Measurements from ENCODE around the gene RRAD.
A peak's percentile ranks its signal among the peaks of the same experiment; 100 is the strongest.
"Not testable (repeated sequence)": the region's sequence is repeated elsewhere in the genome, so short reads cannot be mapped to it uniquely, and the experiment has no call there.

RRAD gene, protein sequence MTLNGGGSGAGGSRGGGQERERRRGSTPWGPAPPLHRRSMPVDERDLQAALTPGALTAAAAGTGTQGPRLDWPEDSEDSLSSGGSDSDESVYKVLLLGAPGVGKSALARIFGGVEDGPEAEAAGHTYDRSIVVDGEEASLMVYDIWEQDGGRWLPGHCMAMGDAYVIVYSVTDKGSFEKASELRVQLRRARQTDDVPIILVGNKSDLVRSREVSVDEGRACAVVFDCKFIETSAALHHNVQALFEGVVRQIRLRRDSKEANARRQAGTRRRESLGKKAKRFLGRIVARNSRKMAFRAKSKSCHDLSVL

DNA sequence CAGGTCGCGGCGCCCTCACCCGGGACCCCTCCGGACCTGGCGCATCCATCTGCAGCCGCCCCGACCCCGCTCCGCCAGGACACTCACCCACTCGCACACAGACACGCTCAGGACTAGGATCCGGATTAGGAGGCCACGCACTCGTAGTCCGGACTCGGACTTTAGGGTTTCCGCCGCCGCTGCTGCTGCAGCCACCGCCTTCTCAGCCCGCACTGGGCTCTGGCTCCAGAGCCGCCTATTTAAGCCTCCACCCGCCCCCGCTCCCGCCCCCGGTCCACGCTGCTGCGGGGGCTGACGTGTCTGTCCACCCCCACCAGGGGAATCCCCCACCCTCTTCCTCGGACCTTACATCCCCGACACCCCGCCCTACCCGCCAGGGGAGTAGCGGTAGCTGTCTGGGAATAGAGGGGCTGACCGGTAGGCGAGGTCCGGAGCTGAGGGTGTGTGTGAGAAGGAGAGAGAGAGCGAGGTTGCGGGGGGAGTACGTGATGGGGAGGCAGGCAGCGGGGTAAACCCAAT, at the start of gene RRAD:
TSS of gene RRAD (minus strand) at position 214 of the 519 bp plus-strand sequence. CDS start 356 bp downstream, outside the sequence.
- no peak for DNase-seq

DNA sequence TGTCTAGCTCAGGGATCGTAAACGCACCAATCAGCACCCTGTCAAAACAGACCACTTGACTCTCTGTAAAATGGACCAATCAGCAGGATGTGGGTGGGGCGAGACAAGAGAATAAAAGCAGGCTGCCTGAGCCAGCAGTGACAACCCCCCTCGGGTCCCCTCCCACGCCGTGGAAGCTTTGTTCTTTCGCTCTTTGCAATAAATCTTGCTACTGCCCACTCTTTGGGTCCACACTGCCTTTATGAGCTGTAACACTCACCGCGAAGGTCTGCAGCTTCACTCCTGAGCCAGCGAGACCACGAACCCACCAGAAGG, 49.6 kb upstream of the RRAD start:
- not testable (repeated sequence) for DNase-seq

DNA sequence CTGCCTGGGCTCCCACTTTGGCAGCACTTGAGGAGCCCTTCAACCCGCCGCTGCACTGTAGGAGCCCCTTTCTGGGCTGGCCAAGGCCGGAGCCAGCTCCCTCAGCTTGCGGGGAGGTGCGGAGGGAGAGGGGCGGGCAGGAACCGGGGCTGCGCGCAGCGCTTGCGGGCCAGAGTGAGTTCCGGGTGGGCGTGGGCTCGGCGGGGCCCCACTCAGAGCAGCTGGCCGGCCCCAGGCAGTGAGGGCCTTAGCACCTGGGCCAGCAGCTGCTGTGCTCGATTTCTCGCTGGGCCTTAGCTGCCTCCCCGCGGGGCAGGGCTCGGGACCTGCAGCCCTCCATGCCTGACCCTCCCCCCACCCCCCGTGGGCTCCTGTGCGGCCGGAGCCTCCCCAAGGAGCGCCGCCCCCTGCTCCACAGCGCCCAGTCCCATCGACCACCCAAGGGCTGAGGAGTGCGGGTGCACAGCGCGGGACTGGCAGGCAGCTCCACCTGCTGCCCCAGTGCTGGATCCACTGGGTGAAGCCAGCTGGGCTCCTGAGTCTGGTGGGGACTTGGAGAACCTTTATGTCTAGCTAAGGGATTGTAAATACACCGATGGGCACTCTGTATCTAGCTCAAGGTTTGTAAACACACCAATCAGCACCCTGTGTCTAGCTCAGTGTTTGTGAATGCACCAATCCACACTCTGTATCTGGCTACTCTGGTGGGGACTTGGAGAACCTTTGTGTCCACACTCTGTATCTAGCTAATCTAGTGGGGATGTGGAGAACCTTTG, 49.0 kb upstream of the RRAD start:
- DNase-seq: not testable (repeated sequence)

DNA sequence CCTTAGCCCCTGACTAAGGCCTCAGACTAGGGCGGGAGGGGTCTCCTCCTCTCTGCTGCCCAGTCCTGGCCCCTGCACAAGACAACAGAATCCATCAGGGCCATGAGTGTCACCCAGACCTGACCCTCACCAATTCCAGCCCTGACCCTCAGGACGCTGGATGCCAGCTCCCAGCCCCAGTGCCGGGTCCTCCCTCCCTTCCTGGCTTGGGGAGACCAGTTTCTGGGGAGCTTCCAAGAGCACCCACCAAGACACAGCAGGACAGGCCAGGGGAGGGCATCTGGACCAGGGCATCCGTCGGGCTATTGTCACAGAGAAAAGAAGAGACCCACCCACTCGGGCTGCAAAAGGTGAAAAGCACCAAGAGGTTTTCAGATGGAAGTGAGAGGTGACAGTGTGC, 48.4 kb upstream of the RRAD start:
- no peak for DNase-seq

DNA sequence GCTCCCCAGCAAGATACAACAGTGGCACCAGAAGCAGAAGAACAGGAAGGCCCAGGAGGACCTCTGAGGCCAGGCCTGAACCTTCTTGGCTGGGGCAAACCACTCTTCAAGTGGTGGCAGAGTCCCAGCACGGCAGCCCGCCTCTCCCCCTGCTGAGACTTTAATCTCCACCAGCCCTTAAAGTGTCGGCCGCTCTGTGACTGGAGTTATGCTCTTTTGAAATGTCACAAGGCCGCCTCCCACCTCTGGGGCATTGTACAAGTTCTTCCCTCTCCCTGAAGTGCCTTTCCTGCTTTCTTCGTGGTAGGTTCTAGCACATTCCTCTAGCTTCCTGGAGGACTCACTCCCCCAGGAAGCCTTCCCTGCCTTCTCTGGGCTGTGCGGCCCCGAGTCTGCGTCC, 47.6 kb upstream of the RRAD start:
- no peak for DNase-seq

DNA sequence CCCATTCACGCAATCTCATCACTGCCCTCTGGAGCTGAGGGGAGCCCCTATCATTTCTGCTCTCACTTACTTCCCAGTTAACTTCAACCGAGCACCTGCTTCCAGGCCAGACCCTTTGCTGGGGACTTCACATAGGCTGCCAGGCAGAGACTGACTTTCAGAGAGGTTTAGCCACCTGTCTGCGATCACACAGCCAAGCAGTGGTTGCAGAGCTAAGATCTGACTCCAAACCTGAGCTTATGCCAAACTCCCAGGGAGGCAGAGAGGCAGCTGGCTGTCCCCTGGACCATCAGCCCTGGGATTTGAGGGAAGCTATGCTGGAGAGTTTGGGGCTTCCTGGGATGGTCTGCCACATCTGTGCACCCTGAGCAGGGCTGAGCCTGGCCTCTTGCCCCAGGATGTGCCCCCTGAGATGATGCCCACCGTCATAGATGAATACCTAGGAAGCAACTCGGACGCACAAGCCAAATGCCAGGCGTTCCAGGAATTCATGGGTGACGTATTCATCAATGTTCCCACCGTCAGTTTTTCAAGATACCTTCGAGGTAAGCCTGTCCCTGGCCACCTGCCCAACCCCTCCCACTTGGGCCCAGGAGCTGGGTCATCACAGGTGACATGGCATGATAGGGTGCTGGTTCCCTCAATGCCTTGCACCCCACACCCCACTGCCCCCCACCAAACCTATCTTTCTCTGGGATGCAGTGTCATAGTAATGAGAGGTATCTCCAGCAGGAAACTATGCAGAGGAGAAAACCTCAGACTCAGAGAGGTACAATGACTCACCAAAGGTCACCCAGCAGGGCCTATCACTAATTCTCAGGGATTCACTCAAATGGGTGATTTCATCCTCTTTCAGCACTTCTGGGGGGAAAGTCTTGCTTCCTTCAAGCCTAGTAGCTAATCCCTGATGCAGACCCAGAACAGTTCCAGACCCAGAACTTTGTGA, 45.7 kb upstream of the RRAD start:
- no peak for DNase-seq

DNA sequence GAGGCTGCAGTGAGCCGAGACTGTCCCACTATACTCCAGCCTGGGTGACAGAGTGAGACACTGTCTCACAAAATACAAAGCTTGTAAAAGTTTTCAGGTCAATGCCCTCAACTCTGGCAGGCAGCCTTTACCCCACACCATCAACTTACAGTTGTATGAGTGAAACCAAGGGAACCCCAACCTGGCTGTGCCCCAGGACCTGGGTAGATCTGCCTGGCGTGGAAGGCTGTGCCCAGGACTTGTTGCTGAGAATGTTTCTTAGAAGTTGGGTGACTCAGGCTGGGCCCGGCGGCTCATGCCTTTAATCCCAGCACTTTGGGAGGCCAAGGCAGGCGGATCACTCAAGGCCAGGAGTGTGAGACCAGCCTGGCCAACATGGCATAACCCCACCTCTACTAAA, 43.5 kb upstream of the RRAD start:
- DNase-seq: no peak

DNA sequence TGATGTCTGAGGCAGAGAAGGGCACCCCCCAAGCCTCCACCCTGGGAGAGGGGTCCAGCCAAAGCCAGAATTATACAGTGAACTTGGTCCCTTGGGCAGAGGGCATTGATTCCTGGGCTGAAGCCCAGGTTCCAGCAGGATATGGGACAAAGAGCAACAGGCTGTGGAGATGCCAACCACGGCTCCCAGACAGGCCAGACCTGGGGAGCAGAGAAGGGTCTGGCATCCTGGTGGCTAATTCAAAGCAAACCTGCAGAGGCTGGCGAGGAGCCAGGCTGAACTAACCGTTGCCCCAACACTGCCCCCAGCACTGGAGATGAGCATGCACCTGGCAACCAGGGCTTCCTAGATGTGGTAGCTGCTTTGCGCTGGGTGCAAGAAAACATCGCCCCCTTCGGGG, 38.7 kb upstream of the RRAD start:
- DNase-seq: no peak

DNA sequence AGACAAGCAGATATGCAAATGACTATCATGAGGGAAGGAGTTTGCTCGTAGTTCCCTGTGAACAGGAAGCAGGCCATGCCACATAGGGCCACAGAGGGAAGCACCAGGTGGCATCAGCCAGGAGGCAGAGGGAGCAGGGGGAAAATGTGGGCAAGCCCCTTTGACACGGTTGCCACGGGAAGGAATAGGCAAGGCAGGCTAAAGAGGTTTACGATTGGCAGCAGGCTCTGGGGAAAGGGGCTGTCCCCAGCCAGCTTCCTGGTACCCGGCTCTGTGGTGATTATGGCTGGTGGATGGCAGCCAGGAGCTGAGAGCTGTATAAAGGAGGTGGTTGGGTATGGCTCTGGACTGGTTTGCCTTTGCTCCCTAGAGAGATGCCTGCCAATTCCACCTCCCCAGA, 36.6 kb upstream of the RRAD start:
- DNase-seq: no peak

DNA sequence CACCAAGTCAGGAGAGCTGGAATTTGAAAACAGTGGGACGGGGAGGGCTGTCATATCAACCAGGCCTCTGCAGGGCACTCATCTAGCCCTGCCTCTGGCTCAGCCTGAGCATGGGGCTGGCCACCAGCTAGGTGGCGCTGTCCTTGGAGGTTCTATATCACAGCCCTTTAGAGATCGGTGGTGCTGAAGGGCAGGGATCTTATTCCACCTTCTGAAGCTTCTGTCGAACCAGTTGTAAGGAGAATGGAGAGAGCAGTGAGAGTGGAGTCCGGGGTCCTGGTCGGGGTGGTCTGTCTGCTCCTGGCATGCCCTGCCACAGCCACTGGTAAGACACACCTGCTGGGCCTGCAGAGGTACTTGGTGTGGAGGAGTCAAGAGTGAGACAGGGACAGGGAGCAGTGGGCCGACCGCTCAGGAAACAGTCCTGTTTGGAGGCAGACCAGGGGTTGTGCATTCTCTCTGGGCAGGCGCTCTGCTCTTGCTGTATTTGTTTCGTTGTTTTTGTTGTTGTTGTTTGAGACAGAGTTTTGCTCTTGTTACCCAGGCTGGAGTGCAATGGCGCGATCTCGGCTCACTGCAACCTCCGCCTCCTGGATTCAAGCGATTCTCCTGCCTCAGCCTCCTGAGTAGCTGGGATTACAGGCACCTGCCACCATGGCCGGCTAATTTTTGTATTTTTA, 35.9 kb upstream of the RRAD start, which contains the start of gene CES3:
TSS of gene CES3 (plus strand) at position 202 of the 680 bp plus-strand sequence. CDS start at position 244, 42 bp downstream.
- peak; percentile 24 for DNase-seq

DNA sequence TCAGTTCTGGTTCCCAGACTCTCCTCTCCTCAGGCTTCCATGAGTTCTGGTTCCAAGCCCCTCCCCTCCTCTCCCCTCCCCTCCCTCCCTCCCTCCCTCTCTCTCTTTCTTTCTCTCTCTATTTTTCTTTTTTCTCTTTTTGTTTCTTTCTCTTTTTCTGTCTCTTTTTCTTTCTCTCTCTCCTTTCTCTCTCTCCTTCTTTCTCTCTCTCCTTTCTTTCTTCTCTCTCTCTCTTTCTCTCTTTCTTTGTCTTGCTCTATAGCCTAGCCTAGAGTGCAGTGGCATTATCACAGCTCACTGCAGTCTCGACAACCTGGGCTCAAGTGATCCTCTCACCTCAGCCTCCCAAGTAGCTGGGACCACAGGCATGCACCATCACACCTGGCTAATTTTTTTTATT, 34.9 kb upstream of the RRAD start:
- no peak for DNase-seq

DNA sequence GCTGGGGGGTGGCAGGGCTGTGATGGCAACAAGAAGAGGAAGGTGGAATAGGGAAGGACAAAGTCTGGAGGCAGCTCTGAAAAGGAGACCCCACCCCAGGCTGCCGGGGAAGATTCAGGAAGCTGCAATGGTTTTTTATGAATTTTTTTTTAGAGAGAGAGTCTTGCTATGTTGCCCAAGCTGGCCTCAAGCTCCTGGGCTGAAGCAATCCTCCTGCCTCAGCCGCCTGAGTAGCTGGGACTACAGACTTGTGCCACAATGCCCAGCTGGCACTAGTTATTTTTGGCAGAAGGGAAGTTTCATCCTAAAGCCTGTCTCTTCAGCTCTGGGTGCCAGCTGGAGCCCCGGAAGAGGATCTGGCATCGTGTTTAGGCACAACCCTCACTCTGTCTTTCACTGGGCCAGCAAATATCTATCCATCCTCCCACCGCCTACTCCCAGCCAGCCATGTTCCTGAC, 34.4 kb upstream of the RRAD start:
- DNase-seq: no peak

DNA sequence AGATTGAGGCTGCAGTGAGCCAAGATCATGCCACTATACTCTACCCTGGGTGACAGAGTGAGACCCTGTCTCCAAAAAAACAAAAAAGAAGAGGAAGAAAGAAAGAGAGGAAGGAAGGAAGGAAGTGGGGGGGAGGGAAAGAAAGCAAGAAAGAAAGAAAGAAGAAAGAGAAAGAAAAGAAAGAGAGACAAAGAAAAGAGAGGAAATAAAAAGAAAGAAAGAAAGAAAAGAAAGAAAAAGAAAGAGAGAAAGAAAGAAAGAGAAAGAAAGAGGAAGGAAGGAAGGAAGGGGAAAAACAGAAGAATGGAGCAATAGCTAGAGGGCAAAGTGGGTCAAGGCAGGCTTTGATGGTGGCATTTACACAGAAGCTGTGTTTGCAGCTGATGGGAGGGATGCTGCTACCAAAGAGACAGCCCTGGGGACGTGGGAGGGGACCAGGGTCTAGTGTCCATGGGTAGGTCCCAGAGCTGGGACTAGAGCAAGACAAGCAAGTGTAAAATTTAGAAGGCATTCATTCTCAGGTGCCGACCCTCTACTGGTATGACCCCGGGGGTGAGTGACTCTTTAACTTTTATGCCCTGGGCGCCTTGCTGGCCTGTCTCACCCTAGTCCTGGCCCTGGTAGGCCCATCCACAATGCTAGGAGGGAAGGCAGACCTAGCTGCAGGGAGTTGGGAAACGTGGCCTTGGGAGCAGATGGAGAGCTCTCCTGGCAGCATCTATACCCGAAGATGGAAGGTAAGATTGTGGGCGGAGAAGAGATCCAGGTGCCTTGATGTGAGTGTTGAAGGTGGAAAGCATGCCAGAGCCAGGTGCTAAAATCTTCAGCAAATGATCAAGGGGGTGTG, 33.7 kb upstream of the RRAD start:
- DNase-seq: no peak

DNA sequence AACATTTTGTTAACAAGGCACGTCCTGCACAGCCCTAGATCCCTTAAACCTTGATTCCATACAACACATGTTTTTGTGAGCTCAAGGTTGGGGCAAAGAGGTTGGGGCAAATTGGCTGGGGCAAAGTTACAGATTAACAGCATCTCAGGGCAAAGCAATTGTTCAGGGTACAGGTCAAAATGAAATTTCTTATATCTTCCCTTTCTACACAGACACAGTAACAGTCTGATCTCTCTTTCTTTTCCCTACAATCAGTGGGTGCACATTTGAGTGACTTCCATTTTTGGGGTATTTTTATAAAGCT, 30.8 kb upstream of the RRAD start:
- DNase-seq: not testable (repeated sequence)

DNA sequence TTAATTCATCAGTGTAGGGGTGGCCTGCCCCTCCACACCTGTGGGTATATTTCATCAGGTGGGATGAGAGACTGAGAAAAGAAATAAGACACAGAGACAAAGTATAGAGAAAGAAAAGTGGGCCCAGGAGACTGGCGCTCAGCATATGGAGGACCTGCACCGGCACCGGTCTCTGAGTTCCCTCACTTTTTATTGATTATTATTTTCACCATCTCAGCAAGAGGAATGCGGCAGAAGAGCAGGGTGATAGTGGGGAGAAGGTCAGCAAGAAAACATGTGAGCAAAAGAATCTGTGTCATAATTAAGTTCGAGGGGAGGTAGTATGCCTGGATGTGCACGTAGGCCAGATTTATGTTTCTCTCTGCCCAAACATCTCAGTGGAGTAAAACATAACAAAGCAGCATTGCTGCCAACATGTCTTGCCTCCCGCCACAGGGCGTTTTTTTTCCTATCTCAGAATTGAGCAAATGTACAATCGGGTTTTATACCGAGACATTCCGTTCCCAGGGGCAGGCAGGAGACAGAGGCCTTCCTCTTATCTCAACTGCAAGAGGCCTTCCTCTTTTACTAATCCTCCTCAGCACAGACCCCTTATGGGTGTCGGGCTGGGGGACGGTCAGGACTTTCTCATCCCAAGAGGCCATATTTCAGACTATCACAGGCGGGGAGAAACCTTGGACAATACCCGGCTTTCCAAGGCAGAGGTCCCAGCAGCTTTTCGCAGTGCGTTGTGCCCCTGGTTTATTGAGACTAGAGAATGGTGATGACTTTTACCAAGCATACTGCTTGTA, 30.2 kb upstream of the RRAD start:
- not testable (repeated sequence) for DNase-seq

DNA sequence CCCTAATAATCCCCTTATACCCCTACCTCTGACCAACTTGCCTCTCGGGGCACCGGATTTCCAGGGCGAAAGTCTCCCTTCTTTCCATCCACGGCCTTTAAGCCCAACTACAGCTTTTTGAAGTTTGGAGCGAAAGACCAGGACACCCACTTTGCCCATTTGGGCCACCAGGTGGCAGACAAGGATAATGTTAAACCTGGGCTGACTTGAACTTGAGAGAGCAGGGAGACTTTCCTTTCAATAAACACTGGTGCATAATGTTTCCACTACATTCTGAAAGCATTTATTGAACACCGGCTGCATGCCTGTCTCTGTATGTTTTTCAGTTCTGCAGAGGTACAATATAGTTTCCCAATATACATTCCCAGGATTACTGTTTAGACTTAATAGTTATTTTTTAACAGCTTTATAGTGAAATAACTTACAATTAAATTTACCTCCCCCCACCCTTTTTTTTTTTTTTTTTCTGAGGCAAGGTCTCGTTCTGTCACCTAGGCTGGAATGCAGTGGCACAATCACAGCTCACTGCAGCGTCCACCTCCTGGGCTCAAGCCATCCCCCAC, 28.8 kb upstream of the RRAD start:
- DNase-seq: no peak

DNA sequence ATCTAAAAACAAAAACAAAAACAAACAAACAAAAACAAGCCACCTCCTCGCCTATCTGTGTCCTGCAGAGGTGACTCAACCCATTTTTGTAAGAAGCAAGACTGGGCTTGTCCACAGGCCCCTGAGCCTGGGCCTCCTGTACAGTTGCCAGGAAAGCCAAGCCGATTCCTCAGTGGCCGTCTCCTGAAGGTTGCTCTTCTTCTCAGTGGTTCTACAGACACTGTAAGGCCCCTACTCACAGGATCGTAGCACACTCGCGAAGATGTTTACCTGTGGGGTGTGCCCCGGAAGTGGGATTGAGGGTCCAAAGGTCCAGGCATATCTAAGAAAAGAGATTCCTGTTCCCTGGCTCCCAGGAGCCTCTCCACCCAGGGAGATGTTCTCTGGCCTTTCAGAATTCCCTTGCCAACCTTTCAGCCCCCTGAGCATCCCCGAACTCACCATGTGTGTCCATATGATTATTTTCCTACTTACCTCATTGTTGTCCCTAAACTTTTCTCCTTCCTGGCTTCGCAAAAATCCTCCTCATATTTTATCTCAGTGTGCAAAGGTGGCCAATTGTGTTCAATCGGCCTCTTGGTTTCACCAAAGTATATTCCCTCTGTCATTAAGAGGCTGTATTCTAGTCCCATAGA, 28.2 kb upstream of the RRAD start:
- no peak for DNase-seq

DNA sequence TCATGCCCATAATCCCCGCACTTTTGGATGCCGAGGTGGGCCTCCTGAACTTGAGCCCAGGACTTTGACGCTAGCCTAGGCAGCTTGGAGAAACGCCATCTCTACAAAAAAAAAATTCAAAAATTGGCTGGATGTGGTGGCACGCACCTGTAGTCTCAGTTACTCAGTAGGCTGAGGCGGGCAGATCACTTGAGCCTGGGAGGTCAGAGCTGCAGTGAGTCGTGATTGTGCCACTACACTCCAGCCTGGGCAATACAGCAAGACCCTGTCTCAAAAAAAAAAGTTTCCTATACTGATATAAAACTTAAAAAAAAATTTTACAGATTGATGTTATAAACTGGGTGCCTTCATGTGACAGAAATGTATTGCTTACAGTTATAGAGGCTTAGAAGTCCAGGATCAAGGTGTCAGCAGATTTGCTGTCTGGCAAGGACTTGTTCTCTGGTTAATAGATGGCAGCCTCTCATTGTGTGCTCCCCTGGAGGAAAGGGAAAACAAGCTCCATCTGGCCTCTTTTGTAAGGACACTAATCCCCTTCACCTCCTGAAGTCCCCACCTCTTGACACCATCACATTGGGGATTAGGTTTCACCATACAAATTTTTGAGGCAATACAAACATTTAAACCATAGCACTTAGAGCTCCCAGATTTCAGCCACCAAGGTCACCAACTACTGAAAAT, 27.2 kb upstream of the RRAD start:
- no peak for DNase-seq

Data from GOT3 (cell line).